Measurements from ENCODE around the gene HDAC4. TPM values are rescaled to one million over a fixed set of nuclear protein-coding genes. Genes with fewer than 3 reads are reported as not detected.
A peak's percentile ranks its signal among the peaks of the same experiment; 100 is the strongest.

The HDAC4 gene
- total RNA-seq, 2 experiments from 2014 or later, result 30.0 to 35.8 TPM

- CTCF ChIA-PET, result no interaction called here
- peaks cover 52% of the 10 kb centered on the region for H3K36me3 Mint-ChIP-seq
- no peak overlapping the region for H3K4me3 Mint-ChIP-seq
These were observed 264.6 kb downstream of the HDAC4 start for GRCh38 chr2:239136203-239136602.

GRCh38 chr2:239135531-239135930 lies 265.3 kb downstream of the HDAC4 start:
- ChIA-PET POLR2A (no interaction called here), CTCF (no interaction called here)
- peaks cover 3% of the 10 kb centered on the region for H3K9me3 Mint-ChIP-seq
- H3K4me3 Mint-ChIP-seq, result no peak overlapping the region
- peaks cover 52% of the 10 kb centered on the region for H3K36me3 Mint-ChIP-seq
- intact Hi-C loops (cut with micrococcal nuclease), result no loop called here
- no peaks in the 10 kb centered on the region for H3K4me1 Mint-ChIP-seq (ENCODE audit: low read depth)
- H3K27ac Mint-ChIP-seq, result no peak overlapping the region
- no peak for DNase-seq
- no peaks in the 10 kb centered on the region for H3K27me3 Mint-ChIP-seq

More at GRCh38 chr2:239136203-239136602, 264.6 kb downstream of the HDAC4 start:
- intact Hi-C loops (cut with micrococcal nuclease), result no loop called here
- Mint-ChIP-seq H3K4me1 (ENCODE audit: low read depth) (no peaks in the 10 kb centered on the region), H3K27ac (no peak overlapping the region), H3K27me3 (no peaks in the 10 kb centered on the region), H3K9me3 (peaks cover 3% of the 10 kb centered on the region)
- POLR2A ChIA-PET, result no interaction called here
- no peak for DNase-seq

GRCh38 chr2:239133945-239134570 lies 266.8 kb downstream of the HDAC4 start:
- intact Hi-C loops (cut with micrococcal nuclease), result no loop called here

GRCh38 chr2:239132786-239133185 lies 268.0 kb downstream of the HDAC4 start:
- no peak for DNase-seq
- peaks cover 3% of the 10 kb centered on the region for H3K9me3 Mint-ChIP-seq
- no peaks in the 10 kb centered on the region for H3K4me1 Mint-ChIP-seq (ENCODE audit: low read depth)
- no peaks in the 10 kb centered on the region for H3K27me3 Mint-ChIP-seq
- ChIA-PET CTCF (no interaction called here), POLR2A (no interaction called here)
- H3K36me3 Mint-ChIP-seq, result peaks cover 40% of the 10 kb centered on the region
- intact Hi-C loops (cut with micrococcal nuclease), result no loop called here
- H3K4me3 Mint-ChIP-seq, result no peak overlapping the region
- no peak overlapping the region for H3K27ac Mint-ChIP-seq

More at GRCh38 chr2:239133945-239134570, 266.8 kb downstream of the HDAC4 start:
- Mint-ChIP-seq H3K36me3 (peaks cover 45% of the 10 kb centered on the region), H3K27me3 (no peaks in the 10 kb centered on the region), H3K9me3 (peaks cover 3% of the 10 kb centered on the region), H3K27ac (peak overlapping the region; percentile 34), H3K4me1 (ENCODE audit: low read depth) (no peaks in the 10 kb centered on the region), H3K4me3 (no peak overlapping the region)
- ChIA-PET CTCF (no interaction called here), POLR2A (no interaction called here)
- DNase-seq, result no peak

- peaks cover 3% of the 10 kb centered on the region for H3K9me3 Mint-ChIP-seq
- no peak overlapping the region for H3K4me3 Mint-ChIP-seq
- intact Hi-C loops (cut with micrococcal nuclease), result no loop called here
- H3K27me3 Mint-ChIP-seq, result no peaks in the 10 kb centered on the region
- no peak for DNase-seq
- CTCF ChIA-PET, result no interaction called here
- H3K4me1 Mint-ChIP-seq (ENCODE audit: low read depth), result no peaks in the 10 kb centered on the region
- H3K36me3 Mint-ChIP-seq, result peaks cover 43% of the 10 kb centered on the region
- no peak overlapping the region for H3K27ac Mint-ChIP-seq
- POLR2A ChIA-PET, result no interaction called here
These were observed 268.6 kb downstream of the HDAC4 start for GRCh38 chr2:239132156-239132709.

- H3K36me3 Mint-ChIP-seq, result peaks cover 40% of the 10 kb centered on the region
- DNase-seq, result no peak
- intact Hi-C loops (cut with micrococcal nuclease), result no loop called here
- no peak overlapping the region for H3K27ac Mint-ChIP-seq
- POLR2A ChIA-PET, result no interaction called here
- peaks cover 3% of the 10 kb centered on the region for H3K9me3 Mint-ChIP-seq
- CTCF ChIA-PET, result no interaction called here
- no peaks in the 10 kb centered on the region for H3K27me3 Mint-ChIP-seq
- H3K4me1 Mint-ChIP-seq (ENCODE audit: low read depth), result no peaks in the 10 kb centered on the region
- no peak overlapping the region for H3K4me3 Mint-ChIP-seq
These were observed 269.3 kb downstream of the HDAC4 start for GRCh38 chr2:239131521-239131920.

- POLR2A ChIA-PET, result interaction anchor here (0.6 kb wide), 1 partner anchor 344 kb away, joined by 3 read pairs; no protein-coding TSS in a partner anchor
- no peaks in the 10 kb centered on the region for H3K27me3 Mint-ChIP-seq
- H3K27ac Mint-ChIP-seq, result no peak overlapping the region
- CTCF ChIA-PET, result no interaction called here
- H3K4me3 Mint-ChIP-seq, result no peak overlapping the region
- H3K36me3 Mint-ChIP-seq, result peaks cover 36% of the 10 kb centered on the region
- DNase-seq, result no peak
- intact Hi-C loops (cut with micrococcal nuclease), result no loop called here
- H3K9me3 Mint-ChIP-seq, result no peaks in the 10 kb centered on the region
- no peaks in the 10 kb centered on the region for H3K4me1 Mint-ChIP-seq (ENCODE audit: low read depth)
These were observed 270.0 kb downstream of the HDAC4 start for GRCh38 chr2:239130786-239131325.

- peaks cover 3% of the 10 kb centered on the region for H3K9me3 Mint-ChIP-seq
These were observed 270.8 kb downstream of the HDAC4 start for GRCh38 chr2:239130041-239130440.

GRCh38 chr2:239129147-239129920 lies 271.5 kb downstream of the HDAC4 start:
- H3K9me3 Mint-ChIP-seq, result peaks cover 7% of the 10 kb centered on the region
- ChIA-PET CTCF (no interaction called here), POLR2A (no interaction called here)
- H3K27me3 Mint-ChIP-seq, result no peaks in the 10 kb centered on the region
- intact Hi-C loops (cut with micrococcal nuclease), result no loop called here
- H3K36me3 Mint-ChIP-seq, result peaks cover 36% of the 10 kb centered on the region
- no peak overlapping the region for H3K27ac Mint-ChIP-seq
- no peak overlapping the region for H3K4me3 Mint-ChIP-seq
- no peaks in the 10 kb centered on the region for H3K4me1 Mint-ChIP-seq (ENCODE audit: low read depth)
- no peak for DNase-seq

More at GRCh38 chr2:239130041-239130440, 270.8 kb downstream of the HDAC4 start:
- Mint-ChIP-seq H3K4me1 (ENCODE audit: low read depth) (no peaks in the 10 kb centered on the region), H3K4me3 (no peak overlapping the region), H3K27ac (no peak overlapping the region), H3K27me3 (no peaks in the 10 kb centered on the region), H3K36me3 (peaks cover 37% of the 10 kb centered on the region)
- no peak for DNase-seq
- intact Hi-C loops (cut with micrococcal nuclease), result no loop called here
- ChIA-PET POLR2A (no interaction called here), CTCF (interaction anchor here (0.7 kb wide), 1 partner anchor 1648 kb away, joined by 3 read pairs; no protein-coding TSS in a partner anchor)

- ChIA-PET POLR2A (no interaction called here), CTCF (no interaction called here)
- H3K4me1 Mint-ChIP-seq (ENCODE audit: low read depth), result no peaks in the 10 kb centered on the region
- peaks cover 33% of the 10 kb centered on the region for H3K36me3 Mint-ChIP-seq
- no peaks in the 10 kb centered on the region for H3K27me3 Mint-ChIP-seq
- H3K4me3 Mint-ChIP-seq, result no peak overlapping the region
- no peak overlapping the region for H3K27ac Mint-ChIP-seq
- intact Hi-C loops (cut with micrococcal nuclease), result no loop called here
- H3K9me3 Mint-ChIP-seq, result peaks cover 7% of the 10 kb centered on the region
- DNase-seq, result no peak
These were observed 272.1 kb downstream of the HDAC4 start for GRCh38 chr2:239128706-239129105.

GRCh38 chr2:239127513-239127912 lies 273.3 kb downstream of the HDAC4 start:
- POLR2A ChIA-PET, result no interaction called here
- intact Hi-C loops (cut with micrococcal nuclease), result no loop called here
- Mint-ChIP-seq H3K27me3 (no peaks in the 10 kb centered on the region), H3K4me1 (ENCODE audit: low read depth) (no peaks in the 10 kb centered on the region), H3K4me3 (no peak overlapping the region), H3K9me3 (peaks cover 7% of the 10 kb centered on the region), H3K36me3 (peaks cover 25% of the 10 kb centered on the region), H3K27ac (no peak overlapping the region)
- CTCF ChIA-PET, result no interaction called here
- no peak for DNase-seq

- DNase-seq, result no peak
- Mint-ChIP-seq H3K27me3 (no peaks in the 10 kb centered on the region), H3K4me1 (ENCODE audit: low read depth) (peaks cover 6% of the 10 kb centered on the region), H3K9me3 (peaks cover 7% of the 10 kb centered on the region), H3K4me3 (no peak overlapping the region), H3K27ac (no peak overlapping the region), H3K36me3 (peaks cover 23% of the 10 kb centered on the region)
- intact Hi-C loops (cut with micrococcal nuclease), result no loop called here
- CTCF ChIA-PET, result no interaction called here
- POLR2A ChIA-PET, result no interaction called here
These were observed 274.8 kb downstream of the HDAC4 start for GRCh38 chr2:239125726-239126675.

All from activated CD4-positive, alpha-beta memory T cell treated with anti-CD3 and anti-CD28 coated beads for 36 hours (primary cell).